ENCODE data around the gene PRDM11. TPM values are rescaled to one million over a fixed set of nuclear protein-coding genes. Genes with fewer than 3 reads are reported as not detected.

Gene PRDM11
- polyA plus RNA-seq, 3 donors, result 2.8 to 7.5 (median 4.0) TPM

GRCh38 chr11:45184640-45185039 is 38.2 kb downstream of the PRDM11 start:
- no peak overlapping the region for H3K27ac ChIP-seq (ENCODE audit: low read depth, low read length)
- WGBS, 3 donors, result 95 to 100% (median 98%) methylated on average over 2 of the region's 2 CpGs

GRCh38 chr11:45185228-45185729 is 38.8 kb downstream of the PRDM11 start:
- H3K27ac ChIP-seq (ENCODE audit: low read depth, low read length), result no peak overlapping the region

- WGBS, 3 donors, result 98 to 100% (median 98%) methylated on average over 3 of the region's 3 CpGs
Measured at GRCh38 chr11:45187375-45187774, 40.9 kb downstream of the PRDM11 start.

GRCh38 chr11:45188127-45188526 is 41.7 kb downstream of the PRDM11 start:
- no peak overlapping the region for H3K27ac ChIP-seq (ENCODE audit: low read depth, low read length)
- WGBS, 3 donors, result 92 to 97% (median 97%) methylated on average over 3 of the region's 3 CpGs

More at GRCh38 chr11:45187375-45187774, 40.9 kb downstream of the PRDM11 start:
- H3K27ac ChIP-seq (ENCODE audit: low read depth, low read length), result no peak overlapping the region

GRCh38 chr11:45189230-45189629 is 42.8 kb downstream of the PRDM11 start:
- 81 to 93% (median 86%) methylated on average over 5 of the region's 5 CpGs for WGBS, 3 donors
- H3K27ac ChIP-seq (ENCODE audit: low read depth, low read length), result no peak overlapping the region

- WGBS, 3 donors, result 72 to 83% (median 79%) methylated on average over 6 of the region's 6 CpGs
- no peak overlapping the region for H3K27ac ChIP-seq (ENCODE audit: low read depth, low read length)
Measured at GRCh38 chr11:45193695-45194094, 47.3 kb downstream of the PRDM11 start.

- H3K27ac ChIP-seq (ENCODE audit: low read depth, low read length), result no peak overlapping the region
- 74 to 84% (median 75%) methylated on average over 8 of the region's 8 CpGs for WGBS, 3 donors
Measured at GRCh38 chr11:45204761-45205160, 58.3 kb downstream of the PRDM11 start.

- WGBS, 3 donors, result 65 to 85% (median 79%) methylated on average over 7 of the region's 7 CpGs
- no peak overlapping the region for H3K27ac ChIP-seq (ENCODE audit: low read depth, low read length)
Measured at GRCh38 chr11:45205978-45206377, 59.5 kb downstream of the PRDM11 start.

- no peak overlapping the region for H3K27ac ChIP-seq (ENCODE audit: low read depth, low read length)
- 74 to 81% (median 76%) methylated on average over 8 of the region's 8 CpGs for WGBS, 3 donors
Measured at GRCh38 chr11:45208135-45208534, 61.7 kb downstream of the PRDM11 start.

GRCh38 chr11:45209000-45209879 is 62.8 kb downstream of the PRDM11 start:
- WGBS, 3 donors, result 73 to 83% (median 77%) methylated on average over 32 to 35 of the region's 35 CpGs
- H3K27ac ChIP-seq (ENCODE audit: low read depth, low read length), result no peak overlapping the region

- no peak overlapping the region for H3K27ac ChIP-seq (ENCODE audit: low read depth, low read length)
- WGBS, 3 donors, result 11 to 64% (median 16%) methylated on average over 29 of the region's 29 CpGs
Measured at GRCh38 chr11:45209891-45210699, 63.7 kb downstream of the PRDM11 start.

GRCh38 chr11:45210846-45211245 is 64.4 kb downstream of the PRDM11 start:
- no peak overlapping the region for H3K27ac ChIP-seq (ENCODE audit: low read depth, low read length)
- 91 to 92% (median 91%) methylated on average over 9 of the region's 9 CpGs for WGBS, 3 donors

GRCh38 chr11:45211732-45212131 is 65.3 kb downstream of the PRDM11 start:
- no peak overlapping the region for H3K27ac ChIP-seq (ENCODE audit: low read depth, low read length)
- 93 to 98% (median 94%) methylated on average over 9 of the region's 9 CpGs for WGBS, 3 donors

- no peak overlapping the region for H3K27ac ChIP-seq (ENCODE audit: low read depth, low read length)
Measured at GRCh38 chr11:45212566-45213315, 66.3 kb downstream of the PRDM11 start.

GRCh38 chr11:45213316-45213665 is 66.9 kb downstream of the PRDM11 start:
- 87 to 94% (median 89%) methylated on average over 12 of the region's 12 CpGs for WGBS, 3 donors
- no peak overlapping the region for H3K27ac ChIP-seq (ENCODE audit: low read depth, low read length)

More at GRCh38 chr11:45212566-45213315, 66.3 kb downstream of the PRDM11 start:
- 92 to 93% (median 93%) methylated on average over 30 to 31 of the region's 31 CpGs for WGBS, 3 donors

GRCh38 chr11:45213717-45214116 is 67.3 kb downstream of the PRDM11 start:
- H3K27ac ChIP-seq (ENCODE audit: low read depth, low read length), result no peak overlapping the region
- 94 to 100% (median 94%) methylated on average over 1 of the region's 1 CpG for WGBS, 3 donors

- 77 to 86% (median 84%) methylated on average over 4 of the region's 4 CpGs for WGBS, 3 donors
- no peak overlapping the region for H3K27ac ChIP-seq (ENCODE audit: low read depth, low read length)
Measured at GRCh38 chr11:45215098-45215865, 68.8 kb downstream of the PRDM11 start.

- H3K27ac ChIP-seq (ENCODE audit: low read depth, low read length), result no peak overlapping the region
- WGBS, 3 donors, result 94 to 100% (median 100%) methylated on average over 1 of the region's 1 CpG
Measured at GRCh38 chr11:45216031-45216430, 69.6 kb downstream of the PRDM11 start.

Measured in adipose tissue (tissue), 3 donors.